Glutamatergic neuron (in vitro differentiated cells): Measurements from ENCODE around the gene EHMT2. TPM values are rescaled to one million over a fixed set of nuclear protein-coding genes. Genes with fewer than 3 reads are reported as not detected.
"Not testable (repeated sequence)": the region's sequence is repeated elsewhere in the genome, so short reads cannot be mapped to it uniquely, and the experiment has no call there.

Source experiments
- DNase-seq: peaks from one replicate; pipeline ENCODE4 v3.0.0; 2022
- H3K27ac Mint-ChIP-seq: one replicate; pipeline ENCODE4 v1.8.0; 2020; ENCODE audit warnings: mild to moderate bottlenecking, mixed read lengths, inconsistent platforms; ENCODE audit not compliant: unreplicated experiment
- H3K27me3 Mint-ChIP-seq: one replicate; pipeline ENCODE4 v1.8.0; 2020; ENCODE audit warnings: mild to moderate bottlenecking, moderate library complexity, mixed read lengths, inconsistent platforms; ENCODE audit not compliant: unreplicated experiment
- H3K36me3 Mint-ChIP-seq: one replicate; pipeline ENCODE4 v1.8.0; 2020; ENCODE audit warnings: mild to moderate bottlenecking, mixed read lengths, inconsistent platforms; ENCODE audit not compliant: unreplicated experiment
- H3K4me1 Mint-ChIP-seq: one replicate; pipeline ENCODE4 v1.8.0; 2020; ENCODE audit warnings: mild to moderate bottlenecking, low read depth, mixed read lengths, inconsistent platforms; ENCODE audit not compliant: unreplicated experiment
- H3K4me3 Mint-ChIP-seq: one replicate; pipeline ENCODE4 v1.8.0; 2020; ENCODE audit warnings: mild to moderate bottlenecking, mixed read lengths, inconsistent platforms; ENCODE audit not compliant: unreplicated experiment
- H3K9me3 Mint-ChIP-seq: one replicate; pipeline ENCODE4 v1.8.0; 2020; ENCODE audit warnings: mild to moderate bottlenecking, moderate library complexity, mixed read lengths, inconsistent platforms; ENCODE audit not compliant: unreplicated experiment
- total RNA-seq: library from RNA; stranded (reverse); fragmentation: NEBNext Ultra II Directional; extraction: Animal tissue kit (Norgen Biotek cat#: 25700); gene quantifications from one replicate; pipeline ENCODE4 v1.2.1, GENCODE V29; 2021; ENCODE audit not compliant: unreplicated experiment
- TF ChIP-seq, protein P1 (sequence below): fragments of 200-600 bp; sonication (generic); IDR thresholded peaks from one replicate; pipeline ENCODE4 v1.5.0; 2021; ENCODE audit not compliant: partially characterized antibody, unreplicated experiment

The EHMT2 gene
- total RNA-seq, 1 donor from 2014 or later: 113 TPM

- peaks cover 11% of the 10 kb centered on the region for H3K9me3 Mint-ChIP-seq
- no peak for DNase-seq
Observed at GRCh38 chr6:31838968-31839367, 58.5 kb downstream of the EHMT2 start.

DNA sequence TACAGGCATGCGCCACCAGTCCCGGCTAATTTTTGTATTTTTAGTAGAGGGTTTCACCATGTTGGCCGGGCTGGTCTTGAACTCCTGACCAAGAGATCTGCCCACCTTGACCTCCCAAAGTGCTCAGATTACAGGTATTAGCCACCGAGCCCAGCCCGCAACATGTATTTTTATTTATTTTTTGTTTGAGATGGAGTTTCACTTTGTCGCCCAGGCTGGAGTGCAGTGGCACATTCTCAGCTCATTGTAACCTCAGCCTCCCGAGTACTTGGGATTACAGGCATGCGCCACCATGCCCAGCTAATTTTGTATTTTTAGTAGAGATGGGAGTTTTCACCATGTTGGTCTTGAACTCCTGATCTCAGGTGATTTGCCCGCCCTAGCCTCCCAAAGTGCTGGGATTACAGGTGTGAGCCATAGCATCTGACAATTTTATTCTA lies 59.4 kb downstream of the EHMT2 start:
- Mint-ChIP-seq H3K4me1 (peaks cover 16% of the 10 kb centered on the region), H3K9me3 (peaks cover 11% of the 10 kb centered on the region), H3K27me3 (peaks cover 19% of the 10 kb centered on the region)
- H3K4me3 Mint-ChIP-seq, H3K36me3 Mint-ChIP-seq, H3K27ac Mint-ChIP-seq, DNase-seq: not testable (repeated sequence)

More at GRCh38 chr6:31838968-31839367, 58.5 kb downstream of the EHMT2 start:
- TF ChIP-seq, protein P1, sequence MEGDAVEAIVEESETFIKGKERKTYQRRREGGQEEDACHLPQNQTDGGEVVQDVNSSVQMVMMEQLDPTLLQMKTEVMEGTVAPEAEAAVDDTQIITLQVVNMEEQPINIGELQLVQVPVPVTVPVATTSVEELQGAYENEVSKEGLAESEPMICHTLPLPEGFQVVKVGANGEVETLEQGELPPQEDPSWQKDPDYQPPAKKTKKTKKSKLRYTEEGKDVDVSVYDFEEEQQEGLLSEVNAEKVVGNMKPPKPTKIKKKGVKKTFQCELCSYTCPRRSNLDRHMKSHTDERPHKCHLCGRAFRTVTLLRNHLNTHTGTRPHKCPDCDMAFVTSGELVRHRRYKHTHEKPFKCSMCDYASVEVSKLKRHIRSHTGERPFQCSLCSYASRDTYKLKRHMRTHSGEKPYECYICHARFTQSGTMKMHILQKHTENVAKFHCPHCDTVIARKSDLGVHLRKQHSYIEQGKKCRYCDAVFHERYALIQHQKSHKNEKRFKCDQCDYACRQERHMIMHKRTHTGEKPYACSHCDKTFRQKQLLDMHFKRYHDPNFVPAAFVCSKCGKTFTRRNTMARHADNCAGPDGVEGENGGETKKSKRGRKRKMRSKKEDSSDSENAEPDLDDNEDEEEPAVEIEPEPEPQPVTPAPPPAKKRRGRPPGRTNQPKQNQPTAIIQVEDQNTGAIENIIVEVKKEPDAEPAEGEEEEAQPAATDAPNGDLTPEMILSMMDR: no peak
- H3K36me3 Mint-ChIP-seq: no peaks in the 10 kb centered on the region
- H3K27me3 Mint-ChIP-seq: peaks cover 19% of the 10 kb centered on the region
- peak overlapping the region; percentile 22 for H3K27ac Mint-ChIP-seq
- peaks cover 16% of the 10 kb centered on the region for H3K4me1 Mint-ChIP-seq
- H3K4me3 Mint-ChIP-seq: peak overlapping the region; percentile 23

DNA sequence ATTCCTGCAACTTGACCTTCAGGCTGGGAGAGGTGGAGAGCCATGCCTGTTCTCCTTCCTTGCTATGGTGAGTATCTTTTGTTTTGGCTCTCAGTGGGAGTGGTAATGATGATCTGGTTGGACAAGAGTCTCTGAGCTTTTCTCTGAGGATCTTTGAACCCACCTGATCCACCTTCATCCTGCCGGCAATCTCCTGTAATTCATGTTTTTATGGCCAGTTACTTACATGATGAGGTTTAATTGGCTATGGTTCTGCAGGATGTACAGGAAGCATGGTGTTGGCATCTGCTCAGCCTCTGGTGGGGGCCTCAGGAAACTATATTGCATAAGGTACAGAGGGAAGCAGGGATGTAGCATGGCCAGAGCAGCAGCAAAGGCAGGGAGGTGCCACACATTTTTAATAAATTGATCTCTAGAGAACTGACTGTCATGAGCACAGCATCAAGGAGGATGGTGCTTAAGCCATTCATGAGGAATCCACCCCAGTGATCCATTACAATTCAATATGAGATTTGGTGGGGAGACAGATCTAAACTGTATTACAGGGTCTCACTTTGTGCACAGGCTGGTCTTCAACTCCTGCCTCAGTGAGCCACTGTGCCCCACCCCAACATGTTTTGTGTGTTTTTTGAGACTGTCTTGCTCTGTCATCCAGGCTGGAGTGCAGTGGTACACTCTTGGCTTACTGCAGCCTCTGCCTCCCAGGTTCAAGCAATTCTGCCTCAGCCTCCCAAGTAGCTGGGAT lies 60.0 kb downstream of the EHMT2 start:
- TF ChIP-seq, protein P1: no peak
- Mint-ChIP-seq H3K36me3 (no peaks in the 10 kb centered on the region), H3K4me1 (peaks cover 16% of the 10 kb centered on the region), H3K4me3 (peak overlapping the region; percentile 98), H3K27ac (peak overlapping the region; percentile 80), H3K9me3 (peaks cover 11% of the 10 kb centered on the region), H3K27me3 (peaks cover 19% of the 10 kb centered on the region)
- no peak for DNase-seq

DNA sequence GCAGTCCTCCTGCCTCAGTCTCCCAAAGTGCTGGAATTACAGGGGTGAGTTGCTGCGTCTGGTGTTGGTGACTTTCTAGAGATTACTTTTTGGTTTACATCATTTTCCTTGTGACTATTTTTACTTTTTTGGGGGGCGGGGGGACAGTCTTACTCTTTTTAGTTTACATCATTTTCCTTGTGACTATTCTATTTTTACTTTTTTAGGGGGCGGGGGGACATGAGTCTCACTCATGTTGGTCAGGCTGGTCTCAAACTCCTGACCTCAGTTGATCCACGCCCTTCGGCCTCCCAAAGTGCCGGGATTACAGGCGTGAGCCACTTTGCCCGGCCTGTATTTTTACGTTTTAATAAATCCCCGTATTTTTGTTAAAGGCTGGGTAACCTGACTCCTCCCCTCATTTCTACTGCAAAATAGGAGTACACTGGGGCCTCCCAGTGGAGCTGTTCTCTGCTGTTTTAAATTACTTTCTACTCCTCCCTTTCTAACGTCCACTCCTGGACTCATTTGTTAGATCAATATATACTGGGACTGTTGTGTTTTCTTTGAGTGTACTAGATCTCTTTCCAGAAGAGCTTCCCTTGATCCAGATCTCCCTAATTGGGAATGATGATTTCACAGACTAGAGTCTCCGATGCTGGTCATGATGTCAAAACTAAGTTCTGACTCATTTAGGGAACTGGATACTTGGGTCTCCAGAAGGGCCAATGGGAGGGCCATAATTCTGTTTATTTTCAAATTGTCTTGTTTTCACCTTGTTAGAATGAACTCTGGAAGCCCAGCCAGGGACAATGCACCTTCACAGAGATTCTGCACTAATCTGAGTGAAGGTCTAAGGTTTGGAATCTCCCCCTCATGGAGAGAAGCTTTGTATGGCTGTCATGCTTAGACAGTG lies 60.8 kb downstream of the EHMT2 start:
- peaks cover 16% of the 10 kb centered on the region for H3K4me1 Mint-ChIP-seq
- H3K4me3 Mint-ChIP-seq: peak overlapping the region; percentile 98
- no peaks in the 10 kb centered on the region for H3K36me3 Mint-ChIP-seq
- peak overlapping the region; percentile 80 for H3K27ac Mint-ChIP-seq
- peaks cover 19% of the 10 kb centered on the region for H3K27me3 Mint-ChIP-seq
- TF ChIP-seq, protein P1: no peak
- no peak for DNase-seq
- peaks cover 11% of the 10 kb centered on the region for H3K9me3 Mint-ChIP-seq

DNA sequence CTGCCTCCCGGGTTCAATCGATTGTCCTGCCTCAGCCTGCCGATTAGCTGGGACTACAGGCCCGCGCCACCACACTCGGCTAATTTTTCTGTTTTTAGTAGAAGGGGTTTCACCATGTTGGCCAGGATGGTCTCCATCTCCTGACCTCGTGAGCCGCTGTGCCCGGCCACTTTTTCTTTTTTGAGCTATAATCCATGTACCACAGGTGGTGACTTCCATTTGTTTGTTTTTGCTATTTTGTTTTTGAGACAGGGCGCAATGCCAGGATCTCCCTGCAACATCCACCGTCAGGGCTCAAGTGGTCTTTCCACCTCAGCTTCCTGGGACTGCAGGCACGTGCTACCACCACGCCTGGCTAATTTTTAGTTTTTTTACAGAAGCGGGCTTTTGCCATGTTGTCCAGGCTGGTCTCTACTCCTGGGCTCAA lies 61.4 kb downstream of the EHMT2 start:
- Mint-ChIP-seq H3K27ac (peak overlapping the region; percentile 80), H3K4me3 (peak overlapping the region; percentile 98), H3K36me3 (no peaks in the 10 kb centered on the region), H3K27me3 (peaks cover 16% of the 10 kb centered on the region), H3K4me1 (peaks cover 16% of the 10 kb centered on the region), H3K9me3 (peaks cover 11% of the 10 kb centered on the region)
- TF ChIP-seq, protein P1: no peak
- DNase-seq: no peak
